ENCODE results near the gene GSK3B. TPM values are rescaled to one million over a fixed set of nuclear protein-coding genes. Genes with fewer than 3 reads are reported as not detected.

Gene GSK3B
- total RNA-seq, 2 donors from 2014 or later: 42.2 to 45.2 TPM

DNA sequence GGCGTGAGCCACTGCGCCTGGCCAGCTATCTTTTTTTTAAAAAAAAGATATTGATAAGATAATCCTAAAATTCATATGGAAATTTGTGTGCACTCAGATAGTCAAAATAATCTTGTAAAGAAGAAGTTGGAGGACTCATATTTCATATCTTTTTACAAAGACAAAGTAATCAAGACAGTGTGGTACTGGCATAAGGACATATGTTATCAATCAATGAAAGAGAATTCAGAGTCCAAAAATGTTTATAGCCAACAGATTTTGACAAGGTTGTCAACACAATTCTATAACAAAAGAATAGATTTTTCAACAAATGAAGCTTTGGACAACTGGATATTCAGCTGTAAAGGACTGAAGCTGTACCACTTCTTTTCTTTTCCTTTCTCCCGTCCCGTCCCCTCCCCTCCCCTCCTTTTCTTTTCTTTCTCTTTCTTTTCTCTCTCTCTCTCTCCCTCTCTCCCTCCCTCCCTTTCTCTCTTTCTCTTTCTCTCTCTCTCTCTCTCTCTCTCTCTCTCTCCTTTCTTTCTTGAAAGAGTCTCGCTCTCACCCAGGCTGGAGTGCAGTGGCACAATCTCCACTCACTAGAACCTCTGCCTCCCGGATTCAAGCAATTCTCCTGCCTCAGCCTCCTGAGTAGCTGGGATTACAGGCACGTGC, 126.8 kb downstream of the GSK3B start:
- H3K27me3 Mint-ChIP-seq: no peaks in the 10 kb centered on the region
- peak overlapping the region; percentile 8 for H3K27ac Mint-ChIP-seq
- H3K4me1 Mint-ChIP-seq: peaks cover 22% of the 10 kb centered on the region
- H3K36me3 Mint-ChIP-seq (ENCODE audit: low read depth): no peaks in the 10 kb centered on the region
- no peak overlapping the region for H3K4me3 Mint-ChIP-seq
- DNase-seq (no peak), ATAC-seq (no peak)
- H3K9me3 ChIP-seq (ENCODE audit: control insufficient read depth, low read length, poor library complexity, severe bottlenecking): no peaks in the 10 kb centered on the region

GRCh38 chr3:119965692-119966091, 128.6 kb downstream of the GSK3B start:
- no peak overlapping the region for H3K27ac Mint-ChIP-seq
- no peak overlapping the region for H3K4me3 Mint-ChIP-seq
- peaks cover 27% of the 10 kb centered on the region for H3K4me1 Mint-ChIP-seq
- no peaks in the 10 kb centered on the region for H3K9me3 ChIP-seq (ENCODE audit: control insufficient read depth, low read length, poor library complexity, severe bottlenecking)
- ATAC-seq (no peak), DNase-seq (no peak)
- no peaks in the 10 kb centered on the region for H3K36me3 Mint-ChIP-seq (ENCODE audit: low read depth)
- no peaks in the 10 kb centered on the region for H3K27me3 Mint-ChIP-seq

DNA sequence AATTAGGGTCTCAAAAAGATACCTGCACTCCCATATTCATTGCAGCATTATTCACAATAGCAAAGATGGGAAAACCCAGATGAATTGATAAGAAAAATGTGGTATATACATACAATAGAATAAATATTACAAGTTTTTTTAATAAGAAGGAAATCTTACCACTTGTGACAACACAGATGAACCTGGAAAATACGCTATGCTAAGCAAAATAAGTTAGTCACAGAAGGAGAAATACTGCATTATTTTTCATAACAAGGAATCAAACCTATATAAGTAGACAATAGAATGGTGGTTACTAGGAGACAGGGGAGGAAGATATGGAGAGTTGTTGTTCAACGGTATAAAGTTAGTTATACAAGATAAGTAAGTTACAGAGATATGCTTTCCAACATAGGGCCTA, 130.0 kb downstream of the GSK3B start:
- no peak for DNase-seq
- no peaks in the 10 kb centered on the region for H3K36me3 Mint-ChIP-seq (ENCODE audit: low read depth)
- no peak overlapping the region for H3K27ac Mint-ChIP-seq
- no peak overlapping the region for H3K4me3 Mint-ChIP-seq
- H3K27me3 Mint-ChIP-seq: no peaks in the 10 kb centered on the region
- ATAC-seq: no peak
- H3K9me3 ChIP-seq (ENCODE audit: control insufficient read depth, low read length, poor library complexity, severe bottlenecking): no peaks in the 10 kb centered on the region
- H3K4me1 Mint-ChIP-seq: peaks cover 20% of the 10 kb centered on the region

GRCh38 chr3:119955972-119956371, 138.3 kb downstream of the GSK3B start:
- no peaks in the 10 kb centered on the region for H3K9me3 ChIP-seq (ENCODE audit: control insufficient read depth, low read length, poor library complexity, severe bottlenecking)
- Mint-ChIP-seq H3K4me3 (no peak overlapping the region), H3K27ac (no peak overlapping the region), H3K36me3 (ENCODE audit: low read depth) (peaks cover 3% of the 10 kb centered on the region), H3K4me1 (peaks cover 36% of the 10 kb centered on the region), H3K27me3 (no peaks in the 10 kb centered on the region)
- ATAC-seq (no peak), DNase-seq (no peak)

DNA sequence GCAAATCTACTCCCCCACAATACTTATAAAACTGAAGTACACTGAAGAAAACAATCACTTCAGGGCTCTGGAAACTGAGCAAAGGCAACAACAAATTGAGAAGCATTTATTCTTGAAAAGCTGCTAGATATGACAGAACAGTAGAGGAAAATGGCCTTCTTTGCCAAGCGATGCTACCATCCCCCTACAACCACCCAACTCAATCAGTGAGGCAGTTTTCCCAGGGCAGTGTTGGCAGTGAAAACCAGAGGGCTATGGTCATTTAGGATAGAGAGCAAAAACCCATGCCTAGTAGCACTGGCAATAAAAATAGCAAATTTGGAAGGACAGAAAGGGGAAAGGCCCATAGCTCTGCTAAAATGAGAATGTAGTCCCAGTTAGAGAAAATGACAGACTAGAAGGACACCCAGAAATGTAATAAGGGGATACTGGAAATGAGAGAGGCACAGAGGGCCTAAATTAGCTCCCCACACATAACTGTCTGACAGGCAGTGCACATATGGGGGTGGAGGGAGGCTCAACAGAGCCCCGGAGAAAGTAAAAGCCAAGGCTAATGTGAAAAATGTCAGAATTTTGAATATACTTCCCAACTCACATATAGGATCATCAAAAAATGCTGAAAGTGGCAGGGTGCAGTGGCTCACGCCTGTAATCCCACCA, 143.5 kb downstream of the GSK3B start:
- Mint-ChIP-seq H3K4me3 (no peak overlapping the region), H3K36me3 (ENCODE audit: low read depth) (peaks cover 12% of the 10 kb centered on the region), H3K4me1 (peaks cover 38% of the 10 kb centered on the region), H3K27ac (peak overlapping the region; percentile 81), H3K27me3 (no peaks in the 10 kb centered on the region)
- ATAC-seq (no peak), DNase-seq (no peak)
- H3K9me3 ChIP-seq (ENCODE audit: control insufficient read depth, low read length, poor library complexity, severe bottlenecking): no peaks in the 10 kb centered on the region

DNA sequence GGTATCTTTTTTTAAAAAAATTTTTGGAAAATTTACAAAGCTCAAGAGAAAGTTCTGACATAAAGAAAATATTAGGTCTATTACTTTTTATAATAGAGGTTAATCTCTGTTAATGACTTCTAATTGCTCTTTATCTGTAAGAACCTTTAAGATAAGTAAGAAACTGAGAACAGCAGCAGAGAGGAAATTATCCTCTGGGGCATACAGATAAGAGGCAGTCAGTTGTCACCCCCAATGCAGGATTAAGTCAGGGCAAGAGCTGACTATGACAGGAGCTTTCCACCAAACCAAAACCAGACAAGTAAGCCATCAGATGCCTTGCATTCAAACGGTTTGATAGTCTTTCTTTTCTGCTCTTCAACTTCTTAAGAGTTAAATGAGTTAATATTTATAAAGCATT, 149.0 kb downstream of the GSK3B start:
- peaks cover 9% of the 10 kb centered on the region for H3K36me3 Mint-ChIP-seq (ENCODE audit: low read depth)
- peaks cover 31% of the 10 kb centered on the region for H3K4me1 Mint-ChIP-seq
- H3K27me3 Mint-ChIP-seq: no peaks in the 10 kb centered on the region

GRCh38 chr3:119944091-119944490, 150.2 kb downstream of the GSK3B start:
- Mint-ChIP-seq H3K4me3 (no peak overlapping the region), H3K4me1 (peaks cover 29% of the 10 kb centered on the region), H3K36me3 (ENCODE audit: low read depth) (peaks cover 4% of the 10 kb centered on the region), H3K27ac (peak overlapping the region; percentile 6), H3K27me3 (no peaks in the 10 kb centered on the region)
- DNase-seq: no peak
- ATAC-seq: no peak
- H3K9me3 ChIP-seq (ENCODE audit: control insufficient read depth, low read length, poor library complexity, severe bottlenecking): no peaks in the 10 kb centered on the region

More for the DNA sequence above, 149.0 kb downstream of the GSK3B start:
- ATAC-seq: no peak
- DNase-seq: no peak
- H3K4me3 Mint-ChIP-seq: no peak overlapping the region
- peak overlapping the region; percentile 6 for H3K27ac Mint-ChIP-seq
- no peaks in the 10 kb centered on the region for H3K9me3 ChIP-seq (ENCODE audit: control insufficient read depth, low read length, poor library complexity, severe bottlenecking)

DNA sequence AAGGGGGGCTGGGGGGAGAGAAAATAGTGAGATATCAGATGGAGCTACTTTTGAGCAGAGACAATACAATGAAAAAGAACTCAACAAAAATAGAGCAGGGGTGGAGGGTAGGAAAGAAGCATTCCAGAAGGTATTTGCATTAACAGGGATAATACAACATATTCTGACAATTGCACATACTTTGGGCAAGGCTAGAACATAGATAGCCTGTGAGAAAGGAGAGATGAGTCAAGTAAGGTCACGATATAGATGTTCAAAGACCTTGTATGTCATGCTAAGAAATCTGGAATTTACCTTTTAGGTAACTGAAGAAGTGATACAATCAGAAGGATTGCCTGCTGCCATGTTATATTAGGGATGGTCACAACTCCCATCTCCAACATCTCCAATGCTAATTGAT, 155.2 kb downstream of the GSK3B start:
- Mint-ChIP-seq H3K4me3 (no peak overlapping the region), H3K4me1 (peaks cover 36% of the 10 kb centered on the region), H3K27ac (no peak overlapping the region), H3K36me3 (ENCODE audit: low read depth) (peaks cover 4% of the 10 kb centered on the region), H3K27me3 (no peaks in the 10 kb centered on the region)
- no peaks in the 10 kb centered on the region for H3K9me3 ChIP-seq (ENCODE audit: control insufficient read depth, low read length, poor library complexity, severe bottlenecking)
- ATAC-seq (no peak), DNase-seq (no peak)

GRCh38 chr3:119937229-119937628, 157.0 kb downstream of the GSK3B start:
- peak overlapping the region; percentile 93 for H3K27ac Mint-ChIP-seq
- peak overlapping the region; percentile 74 for H3K4me3 Mint-ChIP-seq
- H3K9me3 ChIP-seq (ENCODE audit: control insufficient read depth, low read length, poor library complexity, severe bottlenecking): no peaks in the 10 kb centered on the region
- peaks cover 2% of the 10 kb centered on the region for H3K36me3 Mint-ChIP-seq (ENCODE audit: low read depth)
- DNase-seq: no peak
- no peaks in the 10 kb centered on the region for H3K27me3 Mint-ChIP-seq
- peaks cover 37% of the 10 kb centered on the region for H3K4me1 Mint-ChIP-seq
- peak; percentile 78 for ATAC-seq

GRCh38 chr3:119934249-119934648, 160.0 kb downstream of the GSK3B start:
- no peaks in the 10 kb centered on the region for H3K9me3 ChIP-seq (ENCODE audit: control insufficient read depth, low read length, poor library complexity, severe bottlenecking)
- DNase-seq (no peak), ATAC-seq (no peak)
- Mint-ChIP-seq H3K36me3 (ENCODE audit: low read depth) (peaks cover 2% of the 10 kb centered on the region), H3K4me1 (peaks cover 33% of the 10 kb centered on the region), H3K27me3 (no peaks in the 10 kb centered on the region), H3K4me3 (no peak overlapping the region), H3K27ac (no peak overlapping the region)

DNA sequence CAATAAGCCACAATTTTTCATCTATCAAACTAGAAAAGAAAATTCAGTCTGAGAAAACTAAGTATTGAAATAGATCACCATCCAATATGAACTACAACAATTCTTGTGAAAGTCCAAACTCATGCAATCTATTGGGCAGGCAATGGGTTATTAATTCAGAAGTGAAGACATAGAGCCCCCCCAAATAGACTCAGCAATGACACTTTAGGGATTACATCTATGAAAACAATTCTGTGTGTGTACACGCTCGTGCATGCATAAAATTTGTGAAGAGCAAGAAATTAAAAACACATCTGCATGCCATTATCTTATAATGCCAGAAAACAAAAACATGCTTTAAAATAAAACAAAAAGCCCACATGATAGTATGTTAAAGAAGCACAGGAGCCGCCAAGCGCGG, 161.0 kb downstream of the GSK3B start:
- Mint-ChIP-seq H3K27me3 (no peaks in the 10 kb centered on the region), H3K36me3 (ENCODE audit: low read depth) (peaks cover 2% of the 10 kb centered on the region), H3K4me3 (no peak overlapping the region), H3K27ac (no peak overlapping the region), H3K4me1 (peaks cover 29% of the 10 kb centered on the region)
- DNase-seq (no peak), ATAC-seq (no peak)
- H3K9me3 ChIP-seq (ENCODE audit: control insufficient read depth, low read length, poor library complexity, severe bottlenecking): no peaks in the 10 kb centered on the region

- H3K36me3 Mint-ChIP-seq (ENCODE audit: low read depth): no peaks in the 10 kb centered on the region
- DNase-seq (no peak), ATAC-seq (no peak)
- H3K9me3 ChIP-seq (ENCODE audit: control insufficient read depth, low read length, poor library complexity, severe bottlenecking): no peaks in the 10 kb centered on the region
- no peaks in the 10 kb centered on the region for H3K27me3 Mint-ChIP-seq
- no peak overlapping the region for H3K27ac Mint-ChIP-seq
- no peak overlapping the region for H3K4me3 Mint-ChIP-seq
- peaks cover 14% of the 10 kb centered on the region for H3K4me1 Mint-ChIP-seq
These were observed 164.0 kb downstream of the GSK3B start for GRCh38 chr3:119930286-119930685.

GRCh38 chr3:119927190-119927589, 167.1 kb downstream of the GSK3B start:
- Mint-ChIP-seq H3K36me3 (ENCODE audit: low read depth) (no peaks in the 10 kb centered on the region), H3K27ac (no peak overlapping the region), H3K4me3 (no peak overlapping the region), H3K4me1 (peaks cover 11% of the 10 kb centered on the region), H3K27me3 (no peaks in the 10 kb centered on the region)
- DNase-seq (no peak), ATAC-seq (no peak)
- no peaks in the 10 kb centered on the region for H3K9me3 ChIP-seq (ENCODE audit: control insufficient read depth, low read length, poor library complexity, severe bottlenecking)
